Tibial nerve (tissue), 4 donors: ENCODE measurements around the gene CIAPIN1. TPM values are rescaled to one million over a fixed set of nuclear protein-coding genes. Genes with fewer than 3 reads are reported as not detected.
A peak's percentile ranks its signal among the peaks of the same experiment; 100 is the strongest.

Experiments
- DNase-seq, 2 donors: peaks; one replicate each; pipeline ENCODE4 v3.0.0-alpha.2; 2019; ENCODE audit warnings: low spot score in 2 of 2
- H3K27ac ChIP-seq, 4 donors: fragments of 200-600 bp; sonication (generic) in 3 of 4; one replicate each; pipeline ENCODE4 v1.5.1; 2017 to 2019; ENCODE audit warnings: mild to moderate bottlenecking in 1 of 4
- H3K27me3 ChIP-seq, 2 donors: fragments of 200-600 bp; sonication (generic) in 1 of 2; one replicate each; pipeline versions ENCODE4 v1.5.1 to v1.6.0; 2017 to 2019
- H3K36me3 ChIP-seq, 3 donors: fragments of 200-600 bp; sonication (generic); one replicate each; pipeline ENCODE4 v1.5.1; 2018 to 2019
- H3K4me1 ChIP-seq, 4 donors: fragments of 200-600 bp; sonication (generic) in 3 of 4; one replicate each; pipeline ENCODE4 v1.5.1; 2017 to 2019
- H3K4me3 ChIP-seq, 4 donors: fragments of 200-600 bp; sonication (generic) in 3 of 4; one replicate each; pipeline ENCODE4 v1.5.1; 2017 to 2019; ENCODE audit warnings: mild to moderate bottlenecking in 1 of 4, moderate library complexity in 1 of 4
- H3K9me3 ChIP-seq, 4 donors: fragments of 200-600 bp; sonication (generic) in 3 of 4; one replicate each; pipeline ENCODE4 v1.5.1; 2017 to 2019
- CTCF ChIP-seq, 5 experiments: fragments of 200-600 bp in 3 of 5; fragments of 450-650 bp in 2 of 5; sonication (generic) in 3 of 5; IDR thresholded peaks; one replicate each; pipeline ENCODE4 v1.5.1; 2016 to 2019; ENCODE audit warnings: antibody characterized with exemption in 5 of 5, mild to moderate bottlenecking in 3 of 5, moderate library complexity in 2 of 5
- EP300 ChIP-seq, 2 donors: sonication (generic); formaldehyde crosslinking; IDR thresholded peaks; one replicate each; pipeline ENCODE4 v1.6.1; 2017; ENCODE audit warnings: antibody characterized with exemption in 2 of 2, mild to moderate bottlenecking in 1 of 2
- POLR2A ChIP-seq, 2 donors: fragments of 450-650 bp; IDR thresholded peaks; one replicate each; pipeline ENCODE4 v1.6.1; 2017; ENCODE audit warnings: antibody characterized with exemption in 2 of 2, mild to moderate bottlenecking in 2 of 2, moderate library complexity in 2 of 2
- WGBS, 2 donors: methylation state at CpG; one replicate each; pipeline ENCODE4 v1.1.5; 2018; 5-methylcytosine and 5-hydroxymethylcytosine counted together
- total RNA-seq, 4 donors: library from RNA; depleted of rRNA; stranded (reverse); fragments of >200 nt; gene quantifications; one replicate each; pipeline ENCODE4 v1.1.0, GENCODE V29; 2016

Gene CIAPIN1
- total RNA-seq = 10 to 100 TPM; 23.4 to 26.7 (median 25.7) TPM

- Histone ChIP-seq H3K36me3 (peaks cover 0 to 17% (median 5%) of the 10 kb centered on the region in 3 donors), H3K4me1 (peaks cover 0 to 30% (median 11%) of the 10 kb centered on the region in 4 donors), H3K27ac (peak within 1 kb of the TSS; percentile 77 to 93 (median 92)), H3K4me3 (peak within 1 kb of the TSS; percentile 79 to 99 (median 96)), H3K9me3 (no peaks in the 10 kb centered on the region), H3K27me3 (no peaks in the 10 kb centered on the region)
- TF ChIP-seq POLR2A (IDR thresholded peaks at IDR 0.05) = peak; percentile 61 to 75
- TF ChIP-seq CTCF (IDR thresholded peaks at IDR 0.05) = peak in 1 of 5 experiments; percentile 44
- TF ChIP-seq EP300 (IDR thresholded peaks at IDR 0.05) = peak in 1 of 2 donors; percentile 92
- WGBS, 2 donors = 0% methylated on average over 32 to 62 of the region's 68 CpGs
- DNase-seq = peak; percentile 87 to 91
Measured at GRCh38 chr16:57447186-57447962, at the start of gene CIAPIN1, which contains the start of gene COQ9. TSS of gene CIAPIN1 (minus strand) at chr16:57447385. CDS start at chr16:57440928, 6,457 bp downstream. TSS of gene COQ9 (plus strand) at chr16:57447479. CDS start at chr16:57447506, 27 bp downstream.

- no peaks in the 10 kb centered on the region for H3K4me1 ChIP-seq
- no peaks in the 10 kb centered on the region for H3K36me3 ChIP-seq
- TF ChIP-seq EP300 (IDR thresholded peaks at IDR 0.05) = no peak
- no peak for TF ChIP-seq POLR2A (IDR thresholded peaks at IDR 0.05)
- TF ChIP-seq CTCF (IDR thresholded peaks at IDR 0.05) = no peak
- no peak overlapping the region for H3K4me3 ChIP-seq
- H3K9me3 ChIP-seq = no peaks in the 10 kb centered on the region
- no peak for DNase-seq
- no peak overlapping the region for H3K27ac ChIP-seq
- WGBS, 2 donors = 73 to 75% methylated on average over 4 of the region's 4 CpGs
- no peaks in the 10 kb centered on the region for H3K27me3 ChIP-seq
Measured at GRCh38 chr16:57493767-57494166, 46.6 kb upstream of the CIAPIN1 start.

- Histone ChIP-seq H3K27me3 (no peaks in the 10 kb centered on the region), H3K4me3 (no peak overlapping the region), H3K27ac (no peak overlapping the region), H3K4me1 (peaks cover 0 to 33% (median 11%) of the 10 kb centered on the region in 4 donors), H3K36me3 (no peaks in the 10 kb centered on the region), H3K9me3 (no peaks in the 10 kb centered on the region)
- peak in 1 of 2 donors; percentile 10 for DNase-seq
- 85 to 89% methylated on average over 5 of the region's 5 CpGs for WGBS, 2 donors
- no peak for TF ChIP-seq POLR2A (IDR thresholded peaks at IDR 0.05)
- TF ChIP-seq CTCF (IDR thresholded peaks at IDR 0.05) = no peak
- no peak for TF ChIP-seq EP300 (IDR thresholded peaks at IDR 0.05)
Measured at GRCh38 chr16:57489229-57489628, 42.0 kb upstream of the CIAPIN1 start.

- no peaks in the 10 kb centered on the region for H3K9me3 ChIP-seq
- DNase-seq = no peak
- peak overlapping the region; percentile 52 to 81 (median 62) for H3K4me3 ChIP-seq
- peaks cover 0 to 37% (median 11%) of the 10 kb centered on the region in 4 donors for H3K4me1 ChIP-seq
- peak overlapping the region; percentile 4 to 87 (median 60) for H3K27ac ChIP-seq
- no peaks in the 10 kb centered on the region for H3K36me3 ChIP-seq
- no peak for TF ChIP-seq POLR2A (IDR thresholded peaks at IDR 0.05)
- no peak for TF ChIP-seq EP300 (IDR thresholded peaks at IDR 0.05)
- TF ChIP-seq CTCF (IDR thresholded peaks at IDR 0.05) = no peak
- WGBS, 2 donors = 65 to 76% methylated on average over 8 of the region's 8 CpGs
- no peaks in the 10 kb centered on the region for H3K27me3 ChIP-seq
Measured at GRCh38 chr16:57486858-57487834, 40.0 kb upstream of the CIAPIN1 start.
